K562 (cell line): ENCODE measurements around the gene EFCAB13. TPM values are rescaled to one million over a fixed set of nuclear protein-coding genes. Genes with fewer than 3 reads are reported as not detected.

Experiments
- ATAC-seq: fragments of 200-7000 bp; cut with Tn5 transposase; 3 replicates; pipeline ENCODE4 v1.9.1; 2020; ENCODE audit warnings: moderate library complexity
- BruUV-seq: library from RNA; stranded (reverse); fragments of 400-500 nt; replicated peaks from 2 replicates; lab custom pipeline; 2021; lab: Mats Ljungman, UMichigan
- CTCF ChIA-PET: fragments of 300-600 bp; formaldehyde crosslinking; extraction: SDS; loops from one replicate; lab custom pipeline; 2021; ENCODE audit warnings: low intra/inter-chr PET ratio; lab: Yijun Ruan, JAX
- POLR2A ChIA-PET: fragments of 300-600, 350-650 bp; sonication (Branson Sonifier 250); formaldehyde crosslinking; extraction: SDS; loops from one replicate; lab custom pipeline; 2021; ENCODE audit warnings: antibody characterized with exemption, inconsistent platforms; lab: Yijun Ruan, JAX
- DNase-seq, 4 experiments: peaks; one replicate each; pipeline versions ENCODE4 v3.0.0 to v3.0.0-alpha.2; 2011 to 2018; ENCODE audit warnings: low spot score in 3 of 4, mixed read lengths in 3 of 4; ENCODE audit errors: extremely low read depth in 1 of 4
- FAIRE-seq: peaks from 2 replicates; lab custom pipeline; 2011; peaks lifted over from hg19 to GRCh38; lab: Jason Lieb, UNC
- H2AFZ ChIP-seq: 2 replicates; pipeline ENCODE4 v1.6.0; 2011; ENCODE audit warnings: low read depth, low read length, control low read depth, inconsistent platforms
- H3K27ac ChIP-seq: fragments of 200-600 bp; 3 replicates; pipeline ENCODE4 v1.8.0; 2011; ENCODE audit warnings: low read depth, mild to moderate bottlenecking, control low read depth, inconsistent platforms, low read length, moderate library complexity, mixed read lengths; ENCODE audit errors: extremely low read depth
- H3K27me3 ChIP-seq, 2 experiments: fragments of 300-600 bp in 1 of 2; 2 replicates in 1 of 2; 3 replicates in 1 of 2; pipeline versions ENCODE4 v1.6.0 to v1.8.0; 2011; ENCODE audit warnings: inconsistent platforms in 2 of 2, low read length in 2 of 2, mild to moderate bottlenecking in 1 of 2, mixed read lengths in 1 of 2, moderate library complexity in 1 of 2; ENCODE audit not compliant: control insufficient read depth in 2 of 2, insufficient read depth in 2 of 2
- H3K36me3 ChIP-seq: fragments of 300-600 bp; 3 replicates; pipeline ENCODE4 v1.8.0; 2011; ENCODE audit warnings: mild to moderate bottlenecking, low read length, inconsistent platforms; ENCODE audit not compliant: control insufficient read depth, insufficient read depth
- H3K4me1 ChIP-seq, 2 experiments: fragments of 200-600 bp in 1 of 2; replicated peaks in 1 of 2; 2 replicates in 1 of 2; 3 replicates in 1 of 2; pipeline versions ENCODE4 v1.5.1 to v1.8.0; 2011; ENCODE audit warnings: inconsistent platforms in 2 of 2, low read length in 2 of 2, mild to moderate bottlenecking in 1 of 2, mixed read lengths in 1 of 2, moderate library complexity in 1 of 2; ENCODE audit not compliant: control insufficient read depth in 2 of 2, insufficient read depth in 2 of 2
- H3K4me2 ChIP-seq: 2 replicates; pipeline ENCODE4 v1.6.1; 2011; ENCODE audit warnings: low read length, control low read depth, inconsistent platforms, mixed read lengths; ENCODE audit not compliant: insufficient read depth
- H3K4me3 ChIP-seq: fragments of 200-600 bp; sonication (generic), shearing (Covaris generic); 2 replicates; pipeline ENCODE4 v1.5.1; 2016; ENCODE audit warnings: control low read depth, inconsistent platforms
- H3K79me2 ChIP-seq: fragments of 200-600 bp; 3 replicates; pipeline ENCODE4 v1.8.0; 2011; ENCODE audit warnings: low read length, inconsistent platforms; ENCODE audit not compliant: control insufficient read depth, insufficient read depth
- H3K9ac ChIP-seq, 2 experiments: 2 replicates each; pipeline versions ENCODE4 v1.6.0 to v1.6.1; 2011; ENCODE audit warnings: low read depth in 2 of 2, low read length in 2 of 2, control low read depth in 1 of 2, inconsistent platforms in 1 of 2, mild to moderate bottlenecking in 1 of 2, mixed read lengths in 1 of 2; ENCODE audit not compliant: insufficient read depth in 1 of 2
- H3K9me1 ChIP-seq: one replicate; pipeline ENCODE4 v1.6.0; 2011; ENCODE audit warnings: inconsistent platforms, mild to moderate bottlenecking, low read length, moderate library complexity; ENCODE audit not compliant: control insufficient read depth, insufficient read depth
- H3K9me3 ChIP-seq: replicated peaks from 2 replicates; pipeline ENCODE4 v1.5.1; 2011; ENCODE audit warnings: low read depth, low read length, inconsistent platforms; ENCODE audit not compliant: control insufficient read depth, insufficient read depth
- H4K20me1 ChIP-seq: replicated peaks from 2 replicates; pipeline ENCODE4 v1.6.1; 2011; ENCODE audit warnings: low read length, inconsistent platforms, mixed read lengths; ENCODE audit not compliant: control insufficient read depth, insufficient read depth
- BHLHE40 ChIP-seq: IDR thresholded peaks from 2 replicates; pipeline ENCODE4 v1.6.1; 2011; ENCODE audit warnings: low read length, improper control_type of control experiment
- EGR1 ChIP-seq: fragments of 450-650 bp; conservative IDR thresholded peaks from 2 replicates; pipeline ENCODE4 v1.6.1; 2017; ENCODE audit warnings: mild to moderate bottlenecking
- MIER1 ChIP-seq: fragments of 450-650 bp; IDR thresholded peaks from 2 replicates; pipeline ENCODE4 v1.6.1; 2016; ENCODE audit warnings: antibody characterized with exemption, mild to moderate bottlenecking, low read depth
- PKNOX1 ChIP-seq: fragments of 450-650 bp; IDR thresholded peaks from 2 replicates; pipeline ENCODE4 v1.6.1; 2016
- SIN3B ChIP-seq: fragments of 450-650 bp; IDR thresholded peaks from 2 replicates; pipeline ENCODE4 v1.6.1; 2017; ENCODE audit warnings: low read depth, mild to moderate bottlenecking, moderate library complexity
- ZNF384 ChIP-seq: IDR thresholded peaks from 2 replicates; pipeline ENCODE4 v1.6.1; 2012; ENCODE audit warnings: low read depth, low read length, improper control_type of control experiment
- ZNF395 ChIP-seq: fragments of 200-800 bp; sonication (Bioruptor generic); IDR thresholded peaks from 2 replicates; pipeline ENCODE4 v1.6.1; 2017; ENCODE audit warnings: missing genetic modification characterization, missing compliant biosample characterization
- WGBS: fragments of 100-300 bp; shearing (Covaris generic); methylation state at CpG from one replicate; pipeline ENCODE4 v1.1.6; 2016; ENCODE audit warnings: low coverage, mixed read lengths; ENCODE audit not compliant: insufficient coverage; ENCODE audit errors: missing lambda C conversion rate; 5-methylcytosine and 5-hydroxymethylcytosine counted together
- in situ Hi-C: fragments of 300-500 bp; cut with MboI; formaldehyde crosslinking; loops from 4 replicates; pipeline ENCODE4 v1.15.0; 2018; ENCODE audit warnings: inconsistent platforms, mixed read lengths
- intact Hi-C: fragments of 100-400 bp; cut with micrococcal nuclease; formaldehyde crosslinking; loops from 2 replicates; pipeline ENCODE4 v1.14.2; 2022
- polyA plus RNA-seq, 8 experiments: library from polyadenylated mRNA; depleted of rRNA in 4 of 8; stranded (reverse) in 5 of 8; unstranded in 3 of 8; fragments of >200 nt; fragmentation: Nextera tagmentation in 2 of 8; fragmentation: Illumina TruSeq in 1 of 8; extraction: Ambion mirVana in 2 of 8; extraction: Trizol in 1 of 8; gene quantifications; 2 replicates each; pipeline versions ENCODE4 v1.2.1 to v1.2.3, GENCODE V29; 2011 to 2014; ENCODE audit warnings: inconsistent platforms in 1 of 8, missing spikeins in 1 of 8
- total RNA-seq, 7 experiments: library from RNA; depleted of rRNA in 6 of 7; stranded (reverse); fragments of >200 nt in 6 of 7; fragmentation: Illumina TruSeq in 2 of 7; extraction: Trizol in 2 of 7; gene quantifications; 2 replicates each; pipeline versions ENCODE4 v1.2.1 to v1.2.3, GENCODE V29; 2011 to 2021; ENCODE audit warnings: low replicate concordance in 1 of 7
- TF ChIP-seq, protein P1 (sequence below): fragments of 450-650 bp; formaldehyde crosslinking; IDR thresholded peaks from 2 replicates; pipeline ENCODE4 v1.4.0; 2020; ENCODE audit warnings: mild to moderate bottlenecking, mixed read lengths
- TF ChIP-seq, protein P2 (sequence below), 2 experiments: fragments of 450-650 bp; conservative IDR thresholded peaks; 2 replicates each; pipeline ENCODE4 v1.6.1; 2017; ENCODE audit warnings: mild to moderate bottlenecking in 2 of 2, moderate library complexity in 2 of 2
- TF ChIP-seq, protein P3 (sequence below): sonication (generic); formaldehyde crosslinking; IDR thresholded peaks from 2 replicates; pipeline ENCODE4 v1.8.1; 2023; ENCODE audit warnings: mild to moderate bottlenecking, missing genetic modification reagents, moderate library complexity
- TF ChIP-seq, protein P4 (sequence below), 2 experiments: IDR thresholded peaks in 1 of 2; conservative IDR thresholded peaks in 1 of 2; 2 replicates each; pipeline ENCODE4 v1.6.1; 2016; ENCODE audit warnings: low read depth in 2 of 2, mild to moderate bottlenecking in 1 of 2, missing compliant biosample characterization in 1 of 2, missing genetic modification characterization in 1 of 2, moderate library complexity in 1 of 2

EFCAB13 gene
- total and polyA plus RNA-seq, 9 of the 15 experiments (the other 6 are each of a cell fraction or from before 2014, with no cell fraction given), result 0.32 to 1.3 (median 0.95) TPM

- FAIRE-seq, result no peak
- Histone ChIP-seq H2AFZ (peak overlapping the region; percentile 86), H3K9ac (peak overlapping the region in 1 of 2 experiments; percentile 56; a peak in 1 of 4 replicates)
- peak; percentile 28; the same call in 1 of the 2 replicates for TF ChIP-seq EGR1
- peak; percentile 91 for TF ChIP-seq ZNF384
- no peak for TF ChIP-seq SIN3B
- TF ChIP-seq, protein P1, sequence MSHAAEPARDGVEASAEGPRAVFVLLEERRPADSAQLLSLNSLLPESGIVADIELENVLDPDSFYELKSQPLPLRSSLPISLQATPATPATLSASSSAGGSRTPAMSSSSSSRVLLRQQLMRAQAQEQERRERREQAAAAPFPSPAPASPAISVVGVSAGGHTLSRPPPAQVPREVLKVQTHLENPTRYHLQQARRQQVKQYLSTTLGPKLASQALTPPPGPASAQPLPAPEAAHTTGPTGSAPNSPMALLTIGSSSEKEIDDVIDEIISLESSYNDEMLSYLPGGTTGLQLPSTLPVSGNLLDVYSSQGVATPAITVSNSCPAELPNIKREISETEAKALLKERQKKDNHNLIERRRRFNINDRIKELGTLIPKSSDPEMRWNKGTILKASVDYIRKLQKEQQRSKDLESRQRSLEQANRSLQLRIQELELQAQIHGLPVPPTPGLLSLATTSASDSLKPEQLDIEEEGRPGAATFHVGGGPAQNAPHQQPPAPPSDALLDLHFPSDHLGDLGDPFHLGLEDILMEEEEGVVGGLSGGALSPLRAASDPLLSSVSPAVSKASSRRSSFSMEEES (CRISPR knock-in tag), result peak; percentile 24
- no peak for TF ChIP-seq MIER1
- peak; percentile 90 for TF ChIP-seq PKNOX1
- TF ChIP-seq, protein P2, sequence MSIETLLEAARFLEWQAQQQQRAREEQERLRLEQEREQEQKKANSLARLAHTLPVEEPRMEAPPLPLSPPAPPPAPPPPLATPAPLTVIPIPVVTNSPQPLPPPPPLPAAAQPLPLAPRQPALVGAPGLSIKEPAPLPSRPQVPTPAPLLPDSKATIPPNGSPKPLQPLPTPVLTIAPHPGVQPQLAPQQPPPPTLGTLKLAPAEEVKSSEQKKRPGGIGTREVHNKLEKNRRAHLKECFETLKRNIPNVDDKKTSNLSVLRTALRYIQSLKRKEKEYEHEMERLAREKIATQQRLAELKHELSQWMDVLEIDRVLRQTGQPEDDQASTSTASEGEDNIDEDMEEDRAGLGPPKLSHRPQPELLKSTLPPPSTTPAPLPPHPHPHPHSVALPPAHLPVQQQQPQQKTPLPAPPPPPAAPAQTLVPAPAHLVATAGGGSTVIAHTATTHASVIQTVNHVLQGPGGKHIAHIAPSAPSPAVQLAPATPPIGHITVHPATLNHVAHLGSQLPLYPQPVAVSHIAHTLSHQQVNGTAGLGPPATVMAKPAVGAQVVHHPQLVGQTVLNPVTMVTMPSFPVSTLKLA (conservative IDR thresholded peaks at IDR 0.05), result no peak; a peak in 1 of 4 replicates
- TF ChIP-seq, protein P3, sequence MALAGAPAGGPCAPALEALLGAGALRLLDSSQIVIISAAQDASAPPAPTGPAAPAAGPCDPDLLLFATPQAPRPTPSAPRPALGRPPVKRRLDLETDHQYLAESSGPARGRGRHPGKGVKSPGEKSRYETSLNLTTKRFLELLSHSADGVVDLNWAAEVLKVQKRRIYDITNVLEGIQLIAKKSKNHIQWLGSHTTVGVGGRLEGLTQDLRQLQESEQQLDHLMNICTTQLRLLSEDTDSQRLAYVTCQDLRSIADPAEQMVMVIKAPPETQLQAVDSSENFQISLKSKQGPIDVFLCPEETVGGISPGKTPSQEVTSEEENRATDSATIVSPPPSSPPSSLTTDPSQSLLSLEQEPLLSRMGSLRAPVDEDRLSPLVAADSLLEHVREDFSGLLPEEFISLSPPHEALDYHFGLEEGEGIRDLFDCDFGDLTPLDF (CRISPR knock-in tag), result no peak
- TF ChIP-seq, protein P4, sequence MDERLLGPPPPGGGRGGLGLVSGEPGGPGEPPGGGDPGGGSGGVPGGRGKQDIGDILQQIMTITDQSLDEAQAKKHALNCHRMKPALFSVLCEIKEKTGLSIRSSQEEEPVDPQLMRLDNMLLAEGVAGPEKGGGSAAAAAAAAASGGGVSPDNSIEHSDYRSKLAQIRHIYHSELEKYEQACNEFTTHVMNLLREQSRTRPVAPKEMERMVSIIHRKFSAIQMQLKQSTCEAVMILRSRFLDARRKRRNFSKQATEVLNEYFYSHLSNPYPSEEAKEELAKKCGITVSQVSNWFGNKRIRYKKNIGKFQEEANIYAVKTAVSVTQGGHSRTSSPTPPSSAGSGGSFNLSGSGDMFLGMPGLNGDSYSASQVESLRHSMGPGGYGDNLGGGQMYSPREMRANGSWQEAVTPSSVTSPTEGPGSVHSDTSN (CRISPR knock-in tag; IDR thresholded peaks at IDR 0.05; ENCODE audit: low read depth), result no peak
- TF ChIP-seq, protein P4 (tag; conservative IDR thresholded peaks at IDR 0.05; ENCODE audit: low read depth), result peak; percentile 71
- peak; percentile 62; the same call in 1 of the 2 replicates for TF ChIP-seq ZNF395 (CRISPR knock-in tag)
- peak; percentile 50 for TF ChIP-seq BHLHE40
Measured at GRCh38 chr17:47287639-47288038, 36.1 kb upstream of the EFCAB13 start.

More at GRCh38 chr17:47287639-47288038, 36.1 kb upstream of the EFCAB13 start:
- Histone ChIP-seq H3K9me3 (no peaks in the 10 kb centered on the region), H3K79me2 (no peaks in the 10 kb centered on the region), H4K20me1 (no peaks in the 10 kb centered on the region), H3K27ac (peak overlapping the region; percentile 90), H3K4me3 (no peak overlapping the region), H3K4me2 (no peak overlapping the region), H3K9me1 (peaks cover 7% of the 10 kb centered on the region), H3K36me3 (no peaks in the 10 kb centered on the region), H3K27me3 (no peaks in the 10 kb centered on the region), H3K4me1 (peaks cover 44 to 68% of the 10 kb centered on the region in 2 experiments)
- in situ Hi-C loops, result no loop called here
- BruUV-seq, result no TSS peak
- ATAC-seq (peak; percentile 31), DNase-seq (peak in 1 of 4 experiments; percentile 52)
- ChIA-PET POLR2A (interaction anchor here (0.5 to 5.2 kb wide), 7 partner anchors 8 to 65 kb away, joined by 3 to 34 read pairs (median 3); no protein-coding TSS in a partner anchor), CTCF (no interaction called here)
- WGBS, result 12% methylated on average over 2 of the region's 2 CpGs
- intact Hi-C loops, result loop anchor here (2.0 kb wide), 1 partner anchor 57 kb away; no protein-coding TSS in a partner anchor
